Posterior cingulate gyrus (tissue), 11 donors: Measurements from ENCODE around the gene ZNF248.
A peak's percentile ranks its signal among the peaks of the same experiment; 100 is the strongest.
"Not testable (repeated sequence)": the region's sequence is repeated elsewhere in the genome, so short reads cannot be mapped to it uniquely, and the experiment has no call there.

Experiments
- DNase-seq, 10 donors: peaks; one replicate each; pipeline versions ENCODE4 v3.0.0 to v3.0.0-alpha.2; 2020 to 2021; ENCODE audit warnings: mixed read lengths in 3 of 10
- intact Hi-C: fragments of 100-400 bp; cut with DNase I; formaldehyde crosslinking; loops from one replicate; pipeline ENCODE4 v1.15.1; 2023

ZNF248 gene

DNA sequence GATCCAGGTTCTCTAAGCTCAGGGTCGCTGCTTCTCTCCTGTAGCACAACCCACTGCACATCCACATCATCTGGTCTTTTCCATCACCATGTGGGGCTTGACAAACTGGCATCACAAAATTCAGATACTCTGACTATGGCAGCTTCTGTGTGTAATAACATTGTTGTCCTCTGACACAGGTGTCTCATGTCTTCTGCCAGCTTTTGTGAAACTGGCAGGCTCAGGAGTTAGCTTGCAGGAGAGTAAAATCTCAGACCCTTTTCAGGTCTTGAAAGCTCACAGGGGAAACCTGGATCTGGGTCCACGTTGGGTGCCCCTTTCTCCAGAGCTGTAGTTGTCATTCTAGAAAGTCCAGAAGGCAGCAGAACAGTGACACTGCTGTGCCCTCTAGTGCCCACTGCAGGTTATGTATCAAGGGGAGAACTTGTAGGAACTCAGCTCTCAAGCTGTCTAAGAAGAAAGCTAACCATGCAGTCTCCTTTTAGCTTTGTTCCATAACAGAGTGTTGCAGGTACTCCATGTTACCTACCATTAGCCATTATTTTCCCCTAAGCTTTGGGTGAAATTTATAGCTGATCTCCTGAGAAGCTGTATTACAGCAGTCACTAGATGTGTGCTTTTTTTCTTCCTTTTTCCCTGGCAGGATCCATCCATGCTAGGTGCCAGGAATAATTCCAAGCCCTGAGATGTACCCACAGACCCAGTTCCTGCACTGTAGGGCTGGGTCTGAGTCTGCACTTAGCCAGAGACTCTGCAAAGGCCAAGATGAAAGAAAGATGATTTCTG is 102.7 kb downstream of the ZNF248 start:
- DNase-seq, result peak in 4 of 10 donors; percentile 11 to 84 (median 25)
- intact Hi-C loops, result no loop called here

DNA sequence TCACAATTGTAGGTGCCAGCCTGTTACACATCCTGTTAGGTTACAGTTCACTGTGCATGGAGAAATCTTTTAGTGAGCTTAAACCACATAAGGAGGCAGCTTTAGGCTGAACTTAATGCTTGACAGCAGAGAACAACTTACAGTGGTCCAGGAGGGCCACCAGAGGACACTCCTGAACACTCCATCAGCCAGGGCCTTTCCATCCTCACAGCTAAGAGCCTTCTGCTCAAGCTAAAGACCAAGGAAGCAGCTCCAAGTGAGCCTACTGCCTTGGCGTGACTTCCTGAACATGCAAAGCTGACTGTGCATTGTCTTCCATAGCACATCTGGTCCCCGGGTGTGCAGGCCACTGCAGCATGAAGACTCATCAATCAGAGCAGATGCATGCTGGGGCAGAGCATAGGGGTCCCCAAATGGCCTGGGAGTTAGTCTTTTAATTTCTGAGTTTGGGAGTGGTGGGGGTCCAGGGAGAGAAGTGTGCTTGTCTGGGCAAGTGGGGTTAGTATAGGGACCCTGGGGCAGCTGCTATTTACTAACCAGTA is 105.0 kb downstream of the ZNF248 start:
- DNase-seq, result no peak
- intact Hi-C loops, result no loop called here

DNA sequence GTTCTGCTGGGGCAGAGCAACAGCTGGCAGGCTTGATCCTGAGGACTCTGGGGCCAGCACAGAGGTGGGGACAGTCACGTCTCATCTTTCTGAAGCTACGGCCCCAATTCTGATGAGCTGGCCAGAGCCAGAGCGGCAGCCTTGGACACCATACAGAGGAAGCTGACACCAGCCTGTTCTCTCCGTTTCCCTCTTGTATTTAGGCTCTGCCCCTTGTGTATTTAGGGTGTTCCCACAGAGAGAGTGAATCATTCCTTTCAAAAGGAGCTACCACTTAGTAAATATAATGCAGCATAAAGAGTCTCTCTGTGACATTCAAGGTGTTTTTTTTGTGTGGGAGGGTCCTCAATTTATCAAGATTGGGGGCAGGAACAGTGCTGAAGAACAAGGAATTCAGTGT is 109.2 kb downstream of the ZNF248 start:
- intact Hi-C loops, result no loop called here
- DNase-seq, result no peak

DNA sequence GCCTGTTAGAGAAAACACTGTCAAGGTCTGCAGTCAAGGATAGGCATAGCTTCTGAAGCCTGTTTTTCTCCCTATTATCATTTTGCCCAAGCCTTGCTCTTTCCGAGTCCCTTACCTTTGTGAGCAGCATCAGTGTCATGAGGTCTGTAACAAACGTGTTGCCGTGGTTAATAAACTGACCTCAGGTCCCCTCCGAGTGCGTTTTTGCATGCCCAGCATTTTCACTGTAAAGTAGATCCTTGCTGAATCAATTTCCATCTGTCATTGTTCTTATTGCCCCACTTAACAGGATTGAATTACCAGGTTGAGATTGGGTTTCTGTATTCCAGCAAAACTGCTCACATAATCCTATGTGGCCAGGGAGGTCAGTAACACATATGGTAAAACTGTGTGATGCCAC is 110.3 kb downstream of the ZNF248 start:
- no peak for DNase-seq

GRCh38 chr10:37741831-37742230 is 115.6 kb downstream of the ZNF248 start:
- intact Hi-C loops, result no loop called here
- DNase-seq, result no peak

More for the DNA sequence above, 110.3 kb downstream of the ZNF248 start:
- intact Hi-C loops, result no loop called here

DNA sequence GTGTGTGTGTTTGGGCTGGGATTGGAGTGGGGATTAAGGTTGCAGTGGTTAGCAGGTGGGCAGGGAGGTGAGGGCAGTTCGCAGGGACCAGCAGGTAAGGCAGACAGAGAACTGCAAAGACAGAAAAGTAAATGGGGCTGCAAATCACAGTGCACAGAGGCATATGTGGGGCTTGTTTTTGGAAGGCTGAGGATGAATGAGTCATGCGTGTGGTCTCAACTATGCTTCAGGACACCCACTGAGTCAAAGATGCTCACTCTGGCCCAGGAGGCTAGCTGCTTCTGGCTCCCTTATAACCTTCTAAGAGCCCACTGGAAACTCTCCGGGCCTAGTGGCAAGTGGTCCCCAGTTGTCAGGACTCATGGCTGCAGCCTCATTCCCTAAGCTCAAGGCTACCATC is 118.2 kb downstream of the ZNF248 start:
- no peak for DNase-seq
- intact Hi-C loops, result no loop called here

DNA sequence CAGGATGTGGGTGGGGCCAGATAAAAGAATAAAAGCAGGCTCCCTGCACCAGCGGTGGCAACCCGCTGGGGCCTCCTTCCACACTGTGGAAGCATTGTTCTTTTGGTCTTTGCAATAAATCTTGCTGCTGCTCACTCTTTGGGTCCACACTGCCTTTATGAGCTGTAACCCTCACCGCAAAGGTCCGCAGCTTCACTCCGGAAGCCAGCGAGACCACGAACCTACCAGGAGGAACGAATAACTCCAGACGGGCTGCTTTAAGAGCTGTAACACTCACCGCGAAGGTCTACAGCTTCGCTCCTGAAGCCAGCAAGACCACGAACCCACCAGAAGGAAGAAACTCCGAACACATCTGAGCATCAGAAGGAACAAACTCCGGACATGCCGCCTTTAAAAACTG is 119.2 kb downstream of the ZNF248 start:
- intact Hi-C loops, result not testable (repeated sequence)

DNA sequence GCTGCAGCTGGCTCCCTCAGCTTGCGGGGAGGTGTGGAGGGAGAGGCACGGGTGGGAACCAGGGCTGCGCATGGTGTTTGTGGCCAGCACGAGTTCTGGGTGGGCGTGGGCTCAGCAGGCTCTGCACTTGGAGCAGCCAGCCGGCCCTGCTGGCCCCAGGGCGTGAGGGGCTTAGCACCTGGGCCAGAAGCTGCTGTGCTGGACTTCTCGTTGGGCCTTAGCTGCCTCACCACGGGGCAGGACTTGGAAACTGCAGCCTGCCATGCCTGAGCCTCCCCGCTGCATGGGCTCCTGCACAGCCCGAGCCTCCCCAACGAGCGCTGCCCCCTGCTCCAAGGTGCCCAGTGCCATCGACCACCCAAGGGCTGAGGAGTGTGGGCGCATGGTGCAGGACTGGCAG is 120.1 kb downstream of the ZNF248 start:
- intact Hi-C loops, result no loop called here

More for the DNA sequence above, 119.2 kb downstream of the ZNF248 start:
- DNase-seq, result not testable (repeated sequence)

DNA sequence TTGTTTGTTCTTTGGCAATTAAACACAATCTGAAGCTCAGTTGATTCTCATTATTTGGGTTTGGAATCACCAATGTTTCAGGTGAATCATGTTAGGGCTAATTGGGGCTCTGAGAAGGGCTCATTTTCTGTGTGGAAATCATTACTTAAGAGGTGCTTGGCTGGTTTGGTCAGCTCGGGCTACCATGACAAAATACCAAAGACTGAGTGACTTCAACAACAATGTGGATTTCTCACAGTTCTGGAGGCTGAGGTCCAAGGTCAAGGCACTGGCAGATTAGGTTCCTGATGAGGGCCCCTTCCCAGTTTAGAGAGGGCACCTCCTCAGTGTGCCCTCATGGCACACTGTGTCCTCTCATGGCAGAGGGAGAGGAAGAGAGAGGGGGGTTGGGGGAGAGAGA is 121.3 kb downstream of the ZNF248 start:
- intact Hi-C loops, result no loop called here

More for the DNA sequence above, 120.1 kb downstream of the ZNF248 start:
- DNase-seq, result no peak

GRCh38 chr10:37734971-37735370 is 122.4 kb downstream of the ZNF248 start:
- DNase-seq, result no peak
- intact Hi-C loops, result no loop called here

More for the DNA sequence above, 121.3 kb downstream of the ZNF248 start:
- DNase-seq, result no peak
